Upper lobe of right lung (tissue), 1 donor: Measurements from ENCODE around the gene RTRAF. TPM values are rescaled to one million over a fixed set of nuclear protein-coding genes. Genes with fewer than 3 reads are reported as not detected.

ENCODE experiments used
- ATAC-seq: fragments of 200-7000 bp; cut with Tn5 transposase; one replicate; pipeline ENCODE4 v1.9.1; 2020; ENCODE audit warnings: mild to moderate bottlenecking, moderate library complexity
- DNase-seq: peaks from one replicate; pipeline ENCODE4 v3.0.0-alpha.2; 2020
- H3K27ac ChIP-seq: fragments of 200-600 bp; one replicate; pipeline ENCODE4 v1.8.0; 2022
- H3K27me3 ChIP-seq: fragments of 200-600 bp; one replicate; pipeline ENCODE4 v1.8.0; 2022; ENCODE audit warnings: mild to moderate bottlenecking
- H3K36me3 ChIP-seq: fragments of 200-600 bp; one replicate; pipeline ENCODE4 v1.8.0; 2022
- H3K4me1 ChIP-seq: fragments of 200-600 bp; one replicate; pipeline ENCODE4 v1.8.0; 2022
- H3K4me3 ChIP-seq: fragments of 200-600 bp; one replicate; pipeline ENCODE4 v1.8.0; 2022; ENCODE audit warnings: mild to moderate bottlenecking
- H3K9me3 ChIP-seq: fragments of 200-600 bp; one replicate; pipeline ENCODE4 v1.8.0; 2022
- intact Hi-C: fragments of 100-400 bp; cut with DNase I; formaldehyde crosslinking; loops from one replicate; pipeline ENCODE4 v1.11.0; 2022
- total RNA-seq: library from RNA; stranded (reverse); fragmentation: NEBNext Ultra II Directional; extraction: Animal tissue kit (Norgen Biotek cat#: 25700); gene quantifications from one replicate; pipeline ENCODE4 v1.2.1, GENCODE V29; 2021
- TF ChIP-seq, protein P1 (sequence below): fragments of 200-600 bp; IDR thresholded peaks from one replicate; pipeline ENCODE4 v1.8.0; 2022; ENCODE audit warnings: antibody characterized with exemption
- donor health status: DM: no; HTN: yes; CAD: no; lungs with severe emphysema.

Gene RTRAF
- total RNA-seq, 1 donor from 2014 or later = 104 TPM

DNA sequence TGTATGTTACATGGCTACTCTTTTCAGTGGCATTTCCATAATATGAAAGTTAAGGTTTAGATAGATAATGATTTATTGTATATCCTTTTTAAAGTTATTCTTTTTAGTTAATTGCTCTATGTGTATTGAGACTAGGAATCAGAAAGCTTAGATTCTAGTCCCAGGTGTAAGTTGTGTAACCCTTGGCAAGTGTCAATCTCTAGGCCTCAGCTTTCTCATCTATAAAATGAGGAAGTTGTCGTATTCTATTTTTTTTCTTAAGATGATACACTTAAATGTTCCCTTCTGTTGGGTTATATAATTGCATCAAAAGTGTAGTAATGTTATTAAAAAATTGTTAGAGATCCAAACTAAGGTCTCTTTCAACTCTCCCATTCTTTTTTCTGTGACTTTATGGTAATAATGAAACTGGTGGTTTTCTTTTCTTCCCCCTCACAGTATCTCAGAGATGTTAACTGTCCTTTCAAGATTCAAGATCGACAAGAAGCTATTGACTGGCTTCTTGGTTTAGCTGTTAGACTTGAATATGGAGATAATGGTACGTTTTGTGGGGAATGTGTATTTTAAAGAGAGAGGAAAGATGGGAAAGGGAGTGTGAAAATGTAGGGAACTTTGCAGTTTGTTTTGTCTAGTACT lies 4.1 kb downstream of the RTRAF start:
- no peaks in the 10 kb centered on the region for H3K9me3 ChIP-seq
- H3K27ac ChIP-seq = no peak overlapping the region
- peaks cover 20% of the 10 kb centered on the region for H3K4me1 ChIP-seq
- no peak for DNase-seq
- peaks cover 60% of the 10 kb centered on the region for H3K36me3 ChIP-seq
- TF ChIP-seq, protein P1, sequence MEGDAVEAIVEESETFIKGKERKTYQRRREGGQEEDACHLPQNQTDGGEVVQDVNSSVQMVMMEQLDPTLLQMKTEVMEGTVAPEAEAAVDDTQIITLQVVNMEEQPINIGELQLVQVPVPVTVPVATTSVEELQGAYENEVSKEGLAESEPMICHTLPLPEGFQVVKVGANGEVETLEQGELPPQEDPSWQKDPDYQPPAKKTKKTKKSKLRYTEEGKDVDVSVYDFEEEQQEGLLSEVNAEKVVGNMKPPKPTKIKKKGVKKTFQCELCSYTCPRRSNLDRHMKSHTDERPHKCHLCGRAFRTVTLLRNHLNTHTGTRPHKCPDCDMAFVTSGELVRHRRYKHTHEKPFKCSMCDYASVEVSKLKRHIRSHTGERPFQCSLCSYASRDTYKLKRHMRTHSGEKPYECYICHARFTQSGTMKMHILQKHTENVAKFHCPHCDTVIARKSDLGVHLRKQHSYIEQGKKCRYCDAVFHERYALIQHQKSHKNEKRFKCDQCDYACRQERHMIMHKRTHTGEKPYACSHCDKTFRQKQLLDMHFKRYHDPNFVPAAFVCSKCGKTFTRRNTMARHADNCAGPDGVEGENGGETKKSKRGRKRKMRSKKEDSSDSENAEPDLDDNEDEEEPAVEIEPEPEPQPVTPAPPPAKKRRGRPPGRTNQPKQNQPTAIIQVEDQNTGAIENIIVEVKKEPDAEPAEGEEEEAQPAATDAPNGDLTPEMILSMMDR = no peak
- no peak overlapping the region for H3K4me3 ChIP-seq
- ATAC-seq = no peak
- intact Hi-C loops = loop anchor here (10.0 kb wide), 1 partner anchor 141 kb away; no protein-coding TSS in a partner anchor
- no peaks in the 10 kb centered on the region for H3K27me3 ChIP-seq

DNA sequence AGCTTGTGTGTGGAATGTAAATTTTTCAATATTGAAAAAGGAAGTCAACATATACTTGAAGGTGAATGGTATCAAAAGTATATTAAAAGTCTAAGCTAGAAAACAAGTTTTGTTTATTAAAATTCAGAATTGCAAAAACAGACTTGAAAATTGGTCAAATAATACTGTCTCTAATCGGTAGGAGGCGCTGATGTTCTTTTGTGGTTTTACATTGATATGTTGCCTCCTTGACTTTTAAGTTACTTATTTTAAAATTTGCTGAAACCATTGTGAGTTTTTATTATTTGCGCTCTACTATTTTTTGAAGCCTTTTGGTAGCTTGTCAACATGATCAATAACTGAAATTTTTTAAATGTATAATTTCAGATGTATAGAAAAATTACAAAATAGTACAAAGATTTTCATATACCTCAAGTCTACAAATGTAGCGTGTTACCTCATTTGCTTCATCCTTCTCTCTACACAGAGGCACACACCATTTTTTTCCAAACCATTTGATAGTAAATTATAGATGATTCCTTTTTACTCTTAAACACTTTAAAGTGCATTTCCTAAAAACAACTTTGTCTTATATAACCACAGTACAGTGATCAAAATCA lies 6.9 kb downstream of the RTRAF start:
- Histone ChIP-seq H3K4me3 (no peak overlapping the region), H3K27ac (no peak overlapping the region), H3K27me3 (no peaks in the 10 kb centered on the region), H3K36me3 (peaks cover 84% of the 10 kb centered on the region), H3K4me1 (peaks cover 3% of the 10 kb centered on the region), H3K9me3 (no peaks in the 10 kb centered on the region)
- ATAC-seq (no peak), DNase-seq (no peak)
- TF ChIP-seq, protein P1 = peak; percentile 74
- intact Hi-C loops = loop anchor here (10.0 kb wide), 1 partner anchor 139 kb away; no protein-coding TSS in a partner anchor

DNA sequence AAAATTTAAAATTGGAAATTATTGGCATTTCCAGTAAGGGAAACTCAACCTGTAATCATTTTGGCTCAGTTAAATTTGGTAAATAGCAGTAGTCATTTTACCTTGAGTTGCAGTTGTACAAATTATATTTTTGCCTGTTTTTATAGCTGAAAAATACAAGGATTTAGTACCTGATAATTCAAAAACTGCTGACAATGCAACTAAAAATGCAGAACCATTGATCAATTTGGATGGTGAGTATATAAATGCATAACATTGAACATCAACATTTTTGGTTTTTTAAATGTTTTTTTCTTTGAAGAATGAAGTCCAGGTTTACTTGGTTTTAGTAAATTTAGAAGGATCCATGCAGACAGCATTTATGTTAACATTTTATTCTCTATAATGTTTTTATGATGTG lies 9.0 kb downstream of the RTRAF start:
- Histone ChIP-seq H3K27me3 (no peaks in the 10 kb centered on the region), H3K4me3 (no peak overlapping the region), H3K4me1 (no peaks in the 10 kb centered on the region), H3K36me3 (peaks cover 86% of the 10 kb centered on the region), H3K9me3 (no peaks in the 10 kb centered on the region), H3K27ac (no peak overlapping the region)
- TF ChIP-seq, protein P1 = no peak
- ATAC-seq = no peak
- intact Hi-C loops = loop anchor here (10.0 kb wide), 1 partner anchor 136 kb away; no protein-coding TSS in a partner anchor
- DNase-seq = no peak

DNA sequence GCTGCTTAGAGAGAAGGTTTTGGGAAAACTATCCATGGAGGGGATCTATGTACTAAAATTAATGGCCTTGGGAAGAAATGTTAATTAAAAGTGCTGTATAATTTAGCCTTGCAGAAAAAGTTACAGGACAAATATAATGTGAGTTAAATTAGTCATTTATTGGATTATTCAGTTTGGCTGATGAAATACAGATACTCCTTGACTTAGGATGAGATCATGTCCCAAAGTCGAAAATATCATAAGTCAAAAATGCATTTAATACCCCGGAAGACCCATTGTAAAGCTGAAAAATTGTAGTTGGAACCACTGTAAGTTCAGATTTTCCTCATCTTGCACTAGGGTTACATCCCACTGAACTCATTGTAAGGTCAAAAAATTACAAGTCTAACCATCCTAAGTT lies 9.7 kb downstream of the RTRAF start:
- ATAC-seq = no peak
- Histone ChIP-seq H3K36me3 (peaks cover 85% of the 10 kb centered on the region), H3K4me3 (no peak overlapping the region), H3K27me3 (no peaks in the 10 kb centered on the region), H3K27ac (no peak overlapping the region), H3K4me1 (no peaks in the 10 kb centered on the region), H3K9me3 (no peaks in the 10 kb centered on the region)
- TF ChIP-seq, protein P1 = no peak
- DNase-seq = no peak
- intact Hi-C loops = loop anchor here (10.0 kb wide), 1 partner anchor 136 kb away; no protein-coding TSS in a partner anchor

DNA sequence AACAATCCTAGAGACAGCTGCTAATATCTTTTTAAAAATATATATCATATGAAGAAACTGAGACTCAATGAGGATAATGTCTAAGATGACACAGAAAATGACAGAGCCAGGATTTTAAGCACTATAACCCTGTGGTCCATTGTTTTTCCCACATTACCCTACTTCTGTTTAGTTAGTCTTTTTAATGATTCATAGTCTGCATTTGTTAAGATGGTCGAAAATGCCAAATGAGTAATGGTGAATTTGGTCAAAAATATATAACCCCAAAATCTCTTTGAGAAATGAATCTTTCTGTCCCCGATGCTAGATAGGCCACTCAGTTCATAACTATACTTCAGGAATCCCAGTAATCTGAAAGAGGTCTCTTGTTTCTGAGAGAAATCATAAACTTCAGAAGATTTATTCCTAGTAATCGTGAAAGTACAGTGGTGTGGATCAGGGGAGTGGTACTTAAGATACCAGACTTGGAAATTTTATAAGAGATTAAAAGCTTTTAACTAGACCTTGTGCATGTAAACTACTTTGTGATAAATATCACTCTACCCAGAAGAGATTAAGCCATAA lies 10.8 kb downstream of the RTRAF start:
- TF ChIP-seq, protein P1 = no peak
- Histone ChIP-seq H3K27ac (no peak overlapping the region), H3K9me3 (no peaks in the 10 kb centered on the region), H3K27me3 (no peaks in the 10 kb centered on the region), H3K4me3 (no peak overlapping the region), H3K4me1 (no peaks in the 10 kb centered on the region), H3K36me3 (peaks cover 85% of the 10 kb centered on the region)
- intact Hi-C loops = no loop called here
- DNase-seq (no peak), ATAC-seq (no peak)
